NCI-H1694 (cell line): Measurements from ENCODE around the gene APRT.

Source experiments
- DNase-seq: peaks from one replicate; lab custom pipeline; 2025; lab: John Stamatoyannopoulos, UW

The APRT gene

GRCh38 chr16:88822281-88823040 lies 10.7 kb upstream of the APRT start:
- no peak for DNase-seq

GRCh38 chr16:88821168-88821850 lies 9.6 kb upstream of the APRT start:
- DNase-seq: no peak

GRCh38 chr16:88820385-88821025 lies 8.8 kb upstream of the APRT start:
- DNase-seq: no peak

- no peak for DNase-seq
Measured at GRCh38 chr16:88819126-88819525, 7.4 kb upstream of the APRT start.

- DNase-seq: no peak
Measured at GRCh38 chr16:88818575-88818874, 6.8 kb upstream of the APRT start.

- no peak for DNase-seq
Measured at GRCh38 chr16:88817785-88818574, 6.3 kb upstream of the APRT start.

GRCh38 chr16:88816736-88817535 lies 5.2 kb upstream of the APRT start:
- DNase-seq: no peak

GRCh38 chr16:88815901-88816589 lies 4.3 kb upstream of the APRT start:
- DNase-seq: peak; percentile 20

GRCh38 chr16:88815227-88815626 lies 3.5 kb upstream of the APRT start:
- no peak for DNase-seq

- DNase-seq: no peak
Measured at GRCh38 chr16:88814144-88814502, 2.4 kb upstream of the APRT start.

GRCh38 chr16:88813269-88814143 lies 1.8 kb upstream of the APRT start:
- DNase-seq: no peak

GRCh38 chr16:88812513-88813268 lies 963 bp upstream of the APRT start:
- DNase-seq: no peak

GRCh38 chr16:88810912-88811768 lies 588 bp downstream of the APRT start:
- DNase-seq: peak; percentile 43

GRCh38 chr16:88810166-88810911 lies 1.4 kb downstream of the APRT start:
- DNase-seq: no peak

- DNase-seq: no peak
Measured at GRCh38 chr16:88809676-88810165, 2.0 kb downstream of the APRT start.

GRCh38 chr16:88809068-88809675 lies 2.6 kb downstream of the APRT start:
- DNase-seq: no peak
